Keratinocyte (primary cell): Measurements from ENCODE around the gene CDH13. TPM values are rescaled to one million over a fixed set of nuclear protein-coding genes. Genes with fewer than 3 reads are reported as not detected.

Source experiments
- DNase-seq: peaks from one replicate; pipeline ENCODE4 v3.0.0-alpha.2; 2011; ENCODE audit warnings: low read depth, missing footprints, low spot score
- FAIRE-seq: peaks from 2 replicates; lab custom pipeline; 2011; peaks lifted over from hg19 to GRCh38; lab: Jason Lieb, UNC
- H2AFZ ChIP-seq: 2 replicates; pipeline ENCODE4 v1.6.0; 2012; ENCODE audit warnings: low read length, control low read depth, inconsistent platforms; ENCODE audit not compliant: control insufficient read depth
- H3K27ac ChIP-seq: 2 replicates; pipeline ENCODE4 v1.5.1; 2011; ENCODE audit warnings: low read length; ENCODE audit not compliant: control insufficient read depth, insufficient read depth
- H3K27me3 ChIP-seq: 3 replicates; pipeline ENCODE4 v1.6.0; 2011; ENCODE audit warnings: low read length; ENCODE audit not compliant: control insufficient read depth, insufficient read depth; ENCODE audit errors: extremely low read depth
- H3K36me3 ChIP-seq, 2 experiments: 2 replicates in 1 of 2; 3 replicates in 1 of 2; pipeline ENCODE4 v1.5.1; 2011; ENCODE audit warnings: low read length in 2 of 2, mild to moderate bottlenecking in 1 of 2; ENCODE audit not compliant: control insufficient read depth in 2 of 2, insufficient read depth in 2 of 2; ENCODE audit errors: extremely low read depth in 1 of 2
- H3K4me1 ChIP-seq: 3 replicates; pipeline ENCODE4 v1.5.1; 2011; ENCODE audit warnings: low read length; ENCODE audit not compliant: control insufficient read depth, insufficient read depth; ENCODE audit errors: extremely low read depth
- H3K4me2 ChIP-seq: 3 replicates; pipeline ENCODE4 v1.6.0; 2011; ENCODE audit warnings: low read depth, low read length; ENCODE audit not compliant: control insufficient read depth, insufficient read depth; ENCODE audit errors: extremely low read depth
- H3K4me3 ChIP-seq, 3 experiments: fragments of 200-600 bp in 1 of 3; sonication (generic) in 1 of 3; 2 replicates in 2 of 3; 3 replicates in 1 of 3; pipeline ENCODE4 v1.5.1; 2011 to 2016; ENCODE audit warnings: low read length in 3 of 3, mild to moderate bottlenecking in 3 of 3, control low read depth in 2 of 3, inconsistent platforms in 1 of 3, low read depth in 1 of 3, mixed read lengths in 1 of 3, mixed run types in 1 of 3, moderate library complexity in 1 of 3; ENCODE audit not compliant: control insufficient read depth in 2 of 3, insufficient read depth in 2 of 3; ENCODE audit errors: extremely low read depth in 1 of 3
- H3K79me2 ChIP-seq: 2 replicates; pipeline ENCODE4 v1.6.0; 2012; ENCODE audit warnings: low read length; ENCODE audit not compliant: control insufficient read depth, insufficient read depth
- H3K9ac ChIP-seq: 3 replicates; pipeline ENCODE4 v1.6.0; 2011; ENCODE audit warnings: low read length; ENCODE audit not compliant: control insufficient read depth, insufficient read depth; ENCODE audit errors: extremely low read depth
- H3K9me1 ChIP-seq: 3 replicates; pipeline ENCODE4 v1.6.0; 2011; ENCODE audit warnings: low read length; ENCODE audit not compliant: control insufficient read depth, insufficient read depth; ENCODE audit errors: extremely low read depth
- H3K9me3 ChIP-seq: 2 replicates; pipeline ENCODE4 v1.5.1; 2012; ENCODE audit warnings: low read depth, low read length; ENCODE audit not compliant: control insufficient read depth
- H4K20me1 ChIP-seq: 3 replicates; pipeline ENCODE4 v1.6.0; 2011; ENCODE audit warnings: low read length; ENCODE audit not compliant: control insufficient read depth, insufficient read depth; ENCODE audit errors: extremely low read depth
- EZH2 ChIP-seq: IDR thresholded peaks from one replicate; pipeline ENCODE4 v1.6.1; 2012; ENCODE audit warnings: inconsistent platforms, mild to moderate bottlenecking, low read length, moderate library complexity
- dilution Hi-C: fragments of 300-500 bp; cut with MboI; formaldehyde crosslinking; loops from one replicate; pipeline ENCODE4 v1.7.0; 2020; ENCODE audit warnings: low sequenced_read_pairs; ENCODE audit not compliant: extremely low pct_ligation_motif_present
- polyA plus RNA-seq, 5 experiments: library from polyadenylated mRNA; depleted of rRNA in 3 of 5; stranded (reverse) in 3 of 5; stranded (forward) in 1 of 5; unstranded in 1 of 5; fragments of >200 nt; gene quantifications; 1 replicate in 1 of 5; 2 replicates in 3 of 5; 3 replicates in 1 of 5; pipeline versions ENCODE4 v1.2.1 to v1.2.3, GENCODE V29; 2011 to 2012; ENCODE audit warnings: missing spikeins in 2 of 5, low read depth in 1 of 5, low replicate concordance in 1 of 5
- TF ChIP-seq, protein P1 (sequence below), 3 experiments: IDR thresholded peaks in 1 of 3; conservative IDR thresholded peaks in 1 of 3; optimal IDR thresholded peaks in 1 of 3; 2 replicates in 2 of 3; 3 replicates in 1 of 3; pipeline versions ENCODE3 to v1.5.1; 2011; ENCODE audit warnings: low read length in 3 of 3, mild to moderate bottlenecking in 3 of 3, moderate library complexity in 2 of 3, control low read depth in 1 of 3, inconsistent platforms in 1 of 3; ENCODE audit not compliant: insufficient read depth in 2 of 3; ENCODE audit errors: extremely low read depth in 1 of 3

Gene CDH13
- polyA plus RNA-seq, 1 donor (not counting 4 experiments of a cell fraction or from before 2014, with no cell fraction given): 111 TPM

GRCh38 chr16:83723901-83724300 is 1097.1 kb downstream of the CDH13 start:
- TF ChIP-seq EZH2: no peak
- TF ChIP-seq, protein P1, sequence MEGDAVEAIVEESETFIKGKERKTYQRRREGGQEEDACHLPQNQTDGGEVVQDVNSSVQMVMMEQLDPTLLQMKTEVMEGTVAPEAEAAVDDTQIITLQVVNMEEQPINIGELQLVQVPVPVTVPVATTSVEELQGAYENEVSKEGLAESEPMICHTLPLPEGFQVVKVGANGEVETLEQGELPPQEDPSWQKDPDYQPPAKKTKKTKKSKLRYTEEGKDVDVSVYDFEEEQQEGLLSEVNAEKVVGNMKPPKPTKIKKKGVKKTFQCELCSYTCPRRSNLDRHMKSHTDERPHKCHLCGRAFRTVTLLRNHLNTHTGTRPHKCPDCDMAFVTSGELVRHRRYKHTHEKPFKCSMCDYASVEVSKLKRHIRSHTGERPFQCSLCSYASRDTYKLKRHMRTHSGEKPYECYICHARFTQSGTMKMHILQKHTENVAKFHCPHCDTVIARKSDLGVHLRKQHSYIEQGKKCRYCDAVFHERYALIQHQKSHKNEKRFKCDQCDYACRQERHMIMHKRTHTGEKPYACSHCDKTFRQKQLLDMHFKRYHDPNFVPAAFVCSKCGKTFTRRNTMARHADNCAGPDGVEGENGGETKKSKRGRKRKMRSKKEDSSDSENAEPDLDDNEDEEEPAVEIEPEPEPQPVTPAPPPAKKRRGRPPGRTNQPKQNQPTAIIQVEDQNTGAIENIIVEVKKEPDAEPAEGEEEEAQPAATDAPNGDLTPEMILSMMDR (optimal IDR thresholded peaks at IDR 0.05 in 1 of 3, IDR thresholded peaks at IDR 0.05 in 1 of 3, conservative IDR thresholded peaks at IDR 0.05 in 1 of 3; ENCODE audit: extremely low read depth in 1 of 3, insufficient read depth in 2 of 3, low read length in 3 of 3): no peak
- no peak overlapping the region for H2AFZ ChIP-seq
- H3K9ac ChIP-seq: no peak overlapping the region
- dilution Hi-C loops: no loop called here
- no peaks in the 10 kb centered on the region for H3K9me1 ChIP-seq
- FAIRE-seq (no peak), DNase-seq (no peak)
- no peaks in the 10 kb centered on the region for H3K27me3 ChIP-seq
- H3K36me3 ChIP-seq: no peaks in the 10 kb centered on the region
- no peak overlapping the region for H3K4me3 ChIP-seq
- no peak overlapping the region for H3K27ac ChIP-seq
- H3K4me2 ChIP-seq: no peak overlapping the region
- H3K4me1 ChIP-seq: no peaks in the 10 kb centered on the region
- no peaks in the 10 kb centered on the region for H3K79me2 ChIP-seq
- H3K9me3 ChIP-seq: no peaks in the 10 kb centered on the region
- H4K20me1 ChIP-seq: no peaks in the 10 kb centered on the region

DNA sequence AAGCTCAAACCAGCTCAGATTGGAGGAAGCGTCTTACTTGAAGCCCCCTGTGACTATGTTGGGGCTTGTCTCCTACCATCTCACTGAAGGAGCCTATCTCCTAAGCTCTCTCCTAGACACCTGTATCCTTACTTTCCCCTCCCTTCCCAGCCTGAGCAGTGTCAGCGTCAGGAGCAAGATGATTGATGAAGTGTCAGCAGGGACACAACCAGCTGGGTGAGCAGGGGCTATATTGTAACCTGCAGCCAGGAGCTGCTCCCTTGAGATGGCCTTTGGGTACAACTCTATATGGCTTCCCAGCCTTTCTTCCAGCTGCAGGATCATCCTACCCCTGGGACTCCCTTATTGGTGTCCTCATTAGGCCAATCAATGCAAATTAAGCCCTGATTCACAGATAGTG is 1097.8 kb downstream of the CDH13 start:
- dilution Hi-C loops: no loop called here
- Histone ChIP-seq H3K4me1 (no peaks in the 10 kb centered on the region), H3K27me3 (no peaks in the 10 kb centered on the region)

More for the DNA sequence above, 1097.8 kb downstream of the CDH13 start:
- Histone ChIP-seq H3K4me3 (no peak overlapping the region), H3K79me2 (no peaks in the 10 kb centered on the region), H3K27ac (no peak overlapping the region), H4K20me1 (no peaks in the 10 kb centered on the region), H3K9me1 (no peaks in the 10 kb centered on the region), H2AFZ (no peak overlapping the region), H3K36me3 (no peaks in the 10 kb centered on the region), H3K4me2 (no peak overlapping the region), H3K9me3 (no peaks in the 10 kb centered on the region), H3K9ac (no peak overlapping the region)
- DNase-seq: no peak
- TF ChIP-seq, protein P1 (optimal IDR thresholded peaks at IDR 0.05 in 1 of 3, IDR thresholded peaks at IDR 0.05 in 1 of 3, conservative IDR thresholded peaks at IDR 0.05 in 1 of 3; ENCODE audit: extremely low read depth in 1 of 3, insufficient read depth in 2 of 3, low read length in 3 of 3): no peak
- FAIRE-seq: no peak
